GM19324 (cell line): ENCODE data around the gene FAM72A.
"Not testable (repeated sequence)": the region's sequence is repeated elsewhere in the genome, so short reads cannot be mapped to it uniquely, and the experiment has no call there.

Experiments used
- ATAC-seq: cut with Tn5 transposase; IDR thresholded peaks from one replicate; pipeline ENCODE4 v1.9.1; 2021; ENCODE audit warnings: mild to moderate bottlenecking, moderate library complexity; ENCODE audit not compliant: unreplicated experiment, low FRiP score

The FAM72A gene

DNA sequence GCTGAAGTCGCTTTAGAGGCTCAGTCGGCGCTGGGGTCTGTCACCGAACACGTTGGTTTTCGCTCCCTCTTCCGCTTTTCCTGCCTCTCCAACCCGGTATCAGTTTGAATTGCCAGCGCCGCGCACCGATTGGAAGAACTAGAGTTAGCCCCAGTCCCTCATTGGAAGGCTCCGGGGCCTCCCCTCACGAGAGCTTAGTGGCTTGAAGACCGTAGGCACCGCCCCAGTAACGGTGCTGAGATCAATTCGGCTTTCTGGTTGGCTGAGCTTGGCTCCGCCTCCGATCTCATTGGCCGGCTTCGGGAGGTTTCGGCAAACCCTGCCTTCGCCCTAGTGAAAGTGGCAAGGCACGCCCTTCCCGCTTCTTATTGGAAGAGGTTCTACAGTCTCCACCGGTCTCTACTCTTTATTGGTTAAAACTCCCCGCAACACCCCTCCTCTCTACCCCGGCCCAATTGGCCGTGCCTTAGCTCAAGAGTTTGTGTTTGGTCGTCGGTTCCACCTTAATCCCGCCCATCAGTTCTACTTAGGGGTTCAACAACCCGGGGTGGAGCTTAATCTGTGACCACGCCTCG is at the start of gene FAM72A:
Gene FAM72A (minus strand): TSS at position 51 of the 575 bp plus-strand sequence. CDS start 814 bp downstream, outside the sequence.
- peak; percentile 91 for ATAC-seq

DNA sequence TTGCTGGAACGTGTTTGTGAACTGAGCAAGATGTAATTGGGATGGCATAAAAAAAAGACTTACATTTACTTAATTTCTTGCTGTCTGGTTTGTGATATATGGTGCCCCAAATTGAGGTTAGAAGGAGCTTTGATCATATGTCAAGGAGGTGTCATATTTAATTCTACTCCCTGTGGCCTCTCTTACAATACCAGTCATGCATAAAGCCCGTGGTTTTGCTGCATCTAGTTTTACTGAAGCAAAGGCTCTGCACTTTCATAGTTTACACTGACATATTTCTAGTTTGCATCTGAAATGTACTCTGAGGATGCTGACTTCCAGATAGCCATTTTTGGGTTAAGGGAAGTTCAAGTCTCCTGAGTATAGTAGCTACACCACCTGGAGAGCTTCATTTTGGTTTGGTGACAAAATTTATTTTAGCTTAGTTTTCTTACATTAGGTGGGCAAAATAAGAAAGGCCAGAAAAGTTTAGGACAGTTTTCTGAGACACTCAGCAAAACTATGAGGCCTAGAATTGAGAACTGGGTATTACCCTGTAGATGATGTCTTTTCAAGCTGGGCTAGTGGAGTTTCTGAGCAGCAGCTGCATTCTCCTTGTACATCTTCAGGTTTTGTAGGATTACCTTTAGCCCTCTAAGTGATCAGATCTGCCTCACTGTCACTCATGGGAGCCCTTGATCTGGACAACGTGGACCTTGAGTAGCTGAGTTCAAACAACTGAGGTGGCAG is 48.5 kb upstream of the FAM72A start:
- ATAC-seq = not testable (repeated sequence)

DNA sequence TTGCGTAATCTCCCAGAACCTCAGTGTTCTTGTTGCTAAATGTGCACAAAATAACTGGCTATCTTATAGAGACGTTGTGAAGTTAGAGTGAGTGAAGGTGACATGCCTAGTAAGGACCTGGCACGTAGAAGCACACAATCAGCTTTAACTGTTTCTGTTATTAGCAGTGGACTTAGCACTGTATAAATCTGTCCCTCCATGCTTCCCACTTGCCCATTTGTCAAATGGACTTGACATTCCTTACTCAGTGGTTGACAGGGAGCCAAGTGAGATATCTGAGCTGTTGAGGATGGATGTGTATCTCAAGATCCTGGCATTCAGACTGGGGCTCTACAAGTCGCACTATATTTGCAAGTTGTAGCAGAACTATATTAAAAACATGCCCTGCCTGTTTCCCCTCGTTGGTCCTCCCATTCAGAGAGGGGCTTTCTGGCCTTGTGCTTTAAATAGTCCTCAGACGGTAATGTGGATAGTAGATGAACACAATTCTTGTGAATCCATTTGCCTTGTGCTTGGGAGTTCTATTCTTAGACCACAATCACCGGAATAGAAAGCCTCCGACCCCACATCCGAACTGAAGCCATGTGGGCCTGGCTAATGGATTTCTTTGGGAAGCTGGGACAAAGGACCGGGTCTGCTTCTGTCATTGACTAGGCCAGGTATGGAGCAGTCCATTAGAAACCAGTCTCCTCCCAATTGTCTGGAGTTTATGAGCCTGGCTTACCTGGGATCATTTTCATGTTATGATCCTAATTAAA is 43.7 kb upstream of the FAM72A start:
- not testable (repeated sequence) for ATAC-seq

DNA sequence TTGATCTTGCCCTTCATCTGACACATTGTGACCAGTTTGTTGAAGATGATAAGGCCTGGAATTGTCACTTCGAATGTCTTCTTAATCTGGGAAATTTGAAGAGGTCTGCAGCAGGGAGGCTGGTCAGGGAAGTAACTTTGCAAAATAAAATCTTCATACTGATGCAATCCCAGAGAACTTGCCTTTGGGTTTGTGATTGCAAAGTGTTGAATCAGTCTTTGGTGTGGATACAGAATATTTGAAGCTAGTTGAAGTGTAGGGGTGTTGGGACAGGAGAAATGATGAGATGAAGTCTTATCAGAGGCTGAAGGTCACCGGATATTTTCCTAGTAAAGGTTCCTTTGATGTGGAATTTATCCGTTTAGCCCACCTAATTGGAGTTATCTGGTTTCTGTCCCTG is 42.8 kb upstream of the FAM72A start:
- not testable (repeated sequence) for ATAC-seq

DNA sequence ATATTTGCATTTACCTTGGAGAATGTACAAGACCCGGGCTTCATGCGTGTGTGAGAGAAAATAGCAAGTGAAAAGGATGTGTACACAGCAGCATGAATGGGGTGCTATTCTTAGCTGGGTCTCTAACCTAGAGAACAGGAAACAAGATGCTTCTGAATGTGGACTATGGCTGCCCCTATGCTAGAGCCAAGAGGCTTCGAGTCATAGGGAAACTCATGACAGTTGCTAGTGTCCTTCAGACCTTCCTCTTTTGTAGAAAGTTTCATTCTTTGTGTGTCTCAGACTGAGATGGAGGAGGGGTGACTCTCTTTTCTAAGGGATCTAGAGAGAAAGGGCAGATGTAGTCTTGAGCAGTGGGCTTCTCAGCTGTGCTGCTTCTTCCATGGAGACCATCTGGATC is 40.7 kb upstream of the FAM72A start:
- peak; percentile 96 for ATAC-seq

DNA sequence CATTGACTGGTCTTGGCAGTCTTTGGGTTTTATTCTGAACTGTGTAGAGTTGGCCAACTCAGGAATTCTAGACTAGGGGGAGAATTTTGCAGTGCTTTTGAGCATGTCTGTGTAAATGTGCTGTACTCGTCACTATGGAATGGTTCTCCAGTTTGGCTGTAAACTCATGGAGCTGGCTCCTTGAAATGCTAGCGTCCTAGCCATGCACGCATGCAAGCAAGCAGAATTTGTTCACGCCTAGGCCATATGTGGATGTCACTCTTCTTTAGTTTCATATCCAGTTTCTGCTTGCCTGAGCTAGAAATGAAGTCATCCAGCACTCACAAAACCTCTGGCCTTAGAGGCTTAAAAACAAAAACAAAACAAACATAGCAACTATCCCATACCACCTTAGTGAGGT is 37.6 kb upstream of the FAM72A start:
- ATAC-seq = not testable (repeated sequence)

DNA sequence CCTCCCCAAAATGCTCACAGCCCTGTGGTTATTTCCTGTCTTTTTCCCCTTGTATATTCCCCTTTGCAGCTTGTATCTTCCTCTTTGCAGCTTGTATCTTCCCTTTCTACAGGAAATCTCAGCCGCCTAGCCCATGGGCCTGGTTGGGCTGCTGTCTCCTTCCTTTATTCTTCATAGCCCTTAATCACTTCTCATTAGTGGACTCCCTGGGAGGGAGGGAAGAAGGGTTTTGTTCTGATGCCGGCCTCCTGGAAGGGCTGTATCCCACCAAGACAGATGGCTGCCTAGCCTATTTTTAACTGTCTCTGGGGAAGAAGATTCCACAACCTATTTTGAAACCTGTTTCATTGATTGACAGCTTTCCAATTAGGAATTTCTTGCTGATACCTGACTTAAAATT is 32.6 kb upstream of the FAM72A start:
- not testable (repeated sequence) for ATAC-seq

DNA sequence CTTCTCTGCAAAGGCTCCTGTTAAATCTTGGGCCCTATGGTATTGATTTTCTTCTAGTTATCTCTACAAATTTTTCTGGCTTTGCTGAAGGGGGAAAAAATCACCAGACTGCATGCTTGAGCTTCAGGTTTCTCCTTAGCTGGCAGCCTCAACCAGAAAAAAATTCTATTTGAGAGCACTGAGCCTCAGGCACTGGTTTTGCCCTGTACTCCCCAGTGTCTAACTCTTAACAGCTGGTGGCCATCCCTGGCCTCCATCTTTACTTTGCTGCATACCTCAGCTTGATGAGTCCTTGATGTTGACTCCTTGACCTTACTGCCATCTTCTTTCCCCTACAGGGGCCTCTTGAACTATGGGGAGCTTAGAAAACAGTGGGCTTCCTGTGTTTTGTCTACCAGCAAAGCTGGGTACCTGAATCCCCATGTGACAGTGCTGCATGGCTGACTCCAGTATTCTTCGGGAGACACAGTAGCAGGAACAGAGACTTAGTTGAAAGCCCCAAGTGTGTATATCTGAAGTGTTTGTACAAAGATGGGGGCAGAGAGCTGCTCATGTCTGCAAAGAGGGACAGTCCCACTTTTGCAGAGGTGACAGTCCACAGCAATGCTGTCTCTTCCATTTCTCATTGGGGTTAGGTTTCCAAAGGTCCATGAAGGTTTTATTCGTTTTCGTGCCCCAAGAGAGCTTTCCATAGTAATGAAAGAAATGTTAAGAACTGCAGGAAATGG is 31.7 kb upstream of the FAM72A start:
- ATAC-seq = not testable (repeated sequence)

DNA sequence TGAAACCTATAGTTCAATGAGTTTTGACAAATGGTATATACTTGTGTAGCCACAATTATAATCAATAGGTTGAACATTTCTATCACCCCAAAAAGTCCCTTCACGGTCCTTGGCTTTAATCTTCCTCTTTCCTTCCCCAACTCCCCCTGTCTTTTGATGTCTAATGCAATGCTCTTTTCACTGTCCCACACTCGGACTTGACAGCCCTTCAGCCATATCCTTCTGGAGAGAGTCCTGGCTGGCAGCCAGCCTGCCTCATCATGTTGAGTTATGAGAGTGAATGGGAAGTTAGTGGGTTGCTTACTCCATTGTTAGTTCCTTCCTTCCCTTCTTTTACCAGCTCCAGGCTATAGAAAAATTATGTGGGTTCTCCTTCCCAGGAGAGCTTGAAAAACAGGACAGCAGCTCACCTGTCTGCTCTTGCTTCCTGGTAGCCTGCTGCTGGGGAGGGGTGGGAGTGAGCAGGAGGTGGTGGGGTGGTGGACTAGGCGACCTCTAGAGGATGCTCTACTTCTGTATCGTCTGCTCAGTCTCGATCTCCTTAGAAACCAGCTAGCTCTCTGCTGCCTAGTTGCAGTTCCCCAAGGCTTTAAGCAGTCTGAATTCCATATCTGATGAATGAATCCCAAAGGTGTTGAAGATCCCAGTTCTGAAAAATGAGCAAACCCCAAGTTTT is 30.5 kb upstream of the FAM72A start:
- peak; percentile 70 for ATAC-seq

DNA sequence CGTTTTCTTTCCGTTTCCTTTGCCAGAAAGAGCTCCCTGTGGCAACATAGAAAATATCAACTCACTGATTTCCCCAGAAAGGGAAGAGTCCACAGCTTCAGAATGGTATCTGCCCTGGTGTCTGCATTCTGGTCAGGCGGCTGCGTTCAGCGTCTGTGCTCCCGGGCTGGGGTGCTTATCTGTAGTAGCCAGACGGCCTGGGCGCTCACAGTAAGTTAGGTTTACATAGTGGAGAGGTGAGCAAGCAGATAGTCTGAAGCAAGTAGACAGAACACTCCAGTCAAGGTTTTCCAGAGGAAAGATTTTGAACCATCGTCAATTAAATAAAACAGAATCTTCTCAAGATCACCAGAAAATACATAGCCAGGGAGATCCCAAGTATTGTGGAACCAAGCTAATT is 29.4 kb upstream of the FAM72A start:
- ATAC-seq = not testable (repeated sequence)

DNA sequence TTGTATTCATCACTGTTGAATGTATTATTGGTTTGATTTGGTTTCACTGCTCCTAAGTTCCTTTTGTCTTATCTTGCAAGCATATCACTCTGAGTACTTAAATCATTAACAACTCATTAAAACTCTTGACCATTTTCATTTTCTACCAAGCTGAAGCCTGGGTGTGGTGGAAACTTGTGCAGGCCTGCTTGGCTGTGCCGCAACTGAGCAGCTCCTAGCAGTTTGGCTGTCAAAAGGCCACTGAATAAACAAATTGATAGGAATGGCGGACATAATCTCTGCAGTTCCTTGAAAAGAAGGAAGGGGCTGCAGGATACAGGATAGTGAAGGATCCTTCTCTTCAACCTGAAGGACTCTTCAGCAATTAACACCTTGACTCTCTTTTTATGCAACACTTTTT is 26.6 kb upstream of the FAM72A start:
- ATAC-seq = not testable (repeated sequence)

DNA sequence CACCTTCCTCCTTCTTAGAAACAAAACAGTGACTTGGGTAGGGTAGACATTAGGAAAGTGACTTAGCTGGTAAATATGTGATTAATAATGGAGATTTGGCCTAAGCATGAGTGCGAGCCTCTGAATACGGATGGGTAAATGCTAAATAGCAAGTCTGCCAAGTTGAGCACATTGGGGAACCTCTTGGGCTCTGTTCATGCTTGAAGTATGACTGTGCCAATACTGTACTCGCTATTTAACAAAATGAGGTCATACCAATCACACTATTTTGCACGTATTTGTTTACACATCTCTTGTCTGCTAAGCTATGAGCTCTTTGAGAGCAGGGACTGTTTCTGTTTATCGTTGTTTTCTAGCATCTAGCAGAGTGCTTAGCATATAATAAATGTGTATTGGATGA is 24.2 kb upstream of the FAM72A start:
- ATAC-seq = not testable (repeated sequence)

DNA sequence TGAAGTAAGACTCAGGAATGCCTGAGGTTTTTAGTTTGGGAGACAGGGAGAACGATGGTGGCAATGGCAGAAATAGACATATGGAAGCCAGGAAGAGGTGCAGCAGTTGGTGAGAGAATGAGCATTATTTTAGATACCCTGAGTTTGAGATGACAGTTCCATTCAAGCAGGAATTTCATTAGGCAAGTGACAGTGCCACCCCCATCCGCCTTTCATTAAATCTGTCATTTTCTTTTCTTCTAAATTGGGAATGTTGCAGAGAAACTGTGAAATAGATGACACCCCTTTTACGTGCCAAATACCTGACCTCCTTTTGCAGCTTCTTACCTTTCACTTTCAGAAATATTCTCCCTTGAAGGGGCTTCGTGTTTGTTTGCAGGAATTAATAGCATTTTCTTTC is 22.7 kb upstream of the FAM72A start:
- ATAC-seq = not testable (repeated sequence)

DNA sequence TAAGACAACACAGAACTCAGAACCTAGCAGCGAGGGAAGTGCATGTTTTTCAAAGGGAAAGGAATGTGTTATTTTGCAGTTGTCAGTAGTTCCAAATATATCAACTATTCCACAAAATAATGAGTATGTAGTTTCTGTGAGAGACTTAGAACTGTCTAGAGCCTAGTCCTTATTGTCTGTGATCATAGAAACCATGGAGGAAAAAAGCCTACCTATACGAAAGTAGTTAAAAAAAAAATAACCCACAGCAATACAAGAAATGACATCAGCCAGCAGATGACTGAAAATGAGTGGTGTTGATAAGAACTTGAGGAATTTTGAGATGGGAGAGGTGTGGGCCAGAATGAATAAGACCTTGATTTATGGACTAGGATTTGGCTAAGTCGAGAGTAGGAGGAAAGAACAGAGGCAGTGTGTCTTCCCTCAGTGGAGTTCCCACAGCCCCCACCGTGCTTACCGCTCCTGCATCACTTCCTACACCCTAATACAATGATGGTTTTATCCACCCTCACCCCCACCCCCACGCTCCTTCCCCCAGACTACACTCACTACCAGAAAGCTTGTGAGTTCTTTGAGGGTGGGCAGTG is 21.6 kb upstream of the FAM72A start:
- not testable (repeated sequence) for ATAC-seq

DNA sequence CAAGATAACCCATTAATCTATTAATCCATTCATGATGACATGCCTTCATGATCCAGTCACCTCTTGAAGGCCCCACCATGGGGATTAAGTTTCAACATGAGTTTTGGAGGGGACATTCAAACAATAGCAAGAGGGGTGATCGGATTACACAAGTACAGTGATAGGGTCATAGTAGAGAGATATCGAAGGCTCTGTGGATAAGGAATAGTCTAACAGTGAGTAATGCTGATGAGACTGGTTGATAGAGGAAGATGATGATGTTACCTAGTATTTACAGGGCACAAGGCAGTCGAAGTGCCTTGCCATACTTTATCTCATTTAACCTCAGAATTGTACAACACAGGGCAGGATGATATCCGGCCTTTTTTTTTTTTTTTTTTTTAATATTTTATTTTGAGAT is 18.9 kb upstream of the FAM72A start:
- ATAC-seq = not testable (repeated sequence)

DNA sequence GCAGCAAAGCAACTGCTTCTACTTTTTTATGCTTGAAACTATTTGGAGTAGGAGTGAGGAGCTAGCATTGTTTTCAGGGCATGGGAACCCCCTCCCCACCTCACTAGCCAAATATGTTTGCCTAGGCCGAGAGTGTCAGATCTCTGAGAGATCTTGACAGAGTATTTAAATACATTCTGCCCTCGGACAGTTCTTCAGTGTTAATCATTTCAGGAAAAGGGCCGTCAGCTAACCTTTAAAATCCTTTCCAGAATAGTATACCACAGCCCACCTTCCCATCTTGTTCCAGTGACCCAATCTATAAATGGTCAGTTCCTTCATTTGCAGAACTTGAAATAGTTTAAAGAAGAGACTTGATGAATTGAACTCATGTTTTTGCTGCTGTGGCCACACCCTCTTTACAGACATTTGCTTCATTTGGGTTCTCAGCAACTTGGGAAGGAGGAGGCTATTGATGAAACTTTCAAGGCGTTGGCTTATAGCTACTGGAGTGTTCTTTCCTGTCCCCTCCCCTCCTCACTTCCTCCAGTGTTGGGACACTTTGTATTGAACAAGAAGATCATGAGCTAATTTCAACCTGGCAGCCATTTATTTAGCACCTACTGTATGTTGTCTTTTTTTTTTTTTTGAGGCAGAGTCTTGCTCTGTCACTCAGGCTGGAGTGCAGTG is 17.8 kb upstream of the FAM72A start:
- not testable (repeated sequence) for ATAC-seq

DNA sequence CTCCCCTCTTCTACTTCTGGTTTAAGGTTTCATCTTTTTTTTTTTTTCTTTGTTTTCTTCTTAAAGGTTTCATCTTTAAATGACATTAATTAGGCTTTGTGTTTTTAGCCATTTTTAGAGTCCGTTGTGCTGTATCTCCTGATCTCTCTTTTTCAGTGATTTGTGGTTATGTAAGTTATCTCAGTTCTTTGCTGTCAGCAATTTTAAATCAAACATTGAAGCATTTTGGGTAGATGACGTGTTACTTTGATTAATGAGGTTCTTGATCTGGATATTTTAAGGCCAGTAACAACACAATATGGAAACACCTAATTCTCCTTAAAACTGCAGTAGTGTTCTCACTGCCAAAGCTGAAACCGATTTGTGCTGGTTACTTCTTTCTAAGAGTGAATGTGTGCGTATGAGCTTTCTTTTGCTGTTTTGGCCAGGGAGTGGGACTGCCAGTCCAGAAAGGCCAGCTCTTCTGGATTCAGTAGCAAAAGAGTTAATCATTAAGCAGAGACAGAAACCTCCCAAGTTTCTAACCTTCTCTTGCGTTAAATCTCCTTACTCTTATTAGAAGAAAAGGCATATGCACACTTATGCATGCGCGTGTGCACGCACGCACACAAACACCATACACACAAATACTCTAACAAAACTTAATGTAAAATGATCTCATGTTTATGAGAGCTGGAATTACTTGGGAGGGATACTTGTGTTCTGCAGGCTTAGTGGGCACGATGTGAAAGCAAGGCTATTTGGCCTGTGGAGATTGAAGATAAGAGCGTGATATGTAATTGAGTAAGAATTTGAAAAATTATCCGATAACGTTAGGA is 17.1 kb upstream of the FAM72A start:
- ATAC-seq = not testable (repeated sequence)

DNA sequence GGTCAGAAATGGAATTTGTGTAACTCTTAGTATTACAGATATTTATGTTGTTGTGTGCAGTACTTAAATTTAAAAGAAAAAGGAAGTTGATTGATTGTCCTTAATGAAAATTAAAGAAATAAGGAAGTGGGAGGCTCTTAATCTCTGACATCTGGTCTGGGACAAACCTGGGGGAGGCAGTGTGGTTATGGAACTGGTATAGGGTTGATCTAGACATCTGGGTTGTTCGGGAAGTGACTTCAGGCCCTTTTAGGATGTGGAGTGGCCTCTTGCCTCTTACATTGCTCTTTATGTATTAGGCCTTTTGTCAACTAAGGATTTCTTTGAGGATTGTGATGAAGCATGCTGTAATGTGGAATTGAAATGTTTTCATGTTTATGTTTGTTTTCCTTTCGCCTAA is 16.1 kb upstream of the FAM72A start:
- ATAC-seq = not testable (repeated sequence)
